GM12878 (cell line): ENCODE data around the gene ADGRV1. TPM values are rescaled to one million over a fixed set of nuclear protein-coding genes. Genes with fewer than 3 reads are reported as not detected.

Experiments
- ATAC-seq: fragments of 200-7000 bp; cut with Tn5 transposase; 3 replicates; pipeline ENCODE4 v1.9.1; 2020; ENCODE audit warnings: mild to moderate bottlenecking, moderate library complexity
- BruUV-seq: library from RNA; stranded (reverse); fragments of 400-500 nt; replicated peaks from 2 replicates; lab custom pipeline; 2021; lab: Mats Ljungman, UMichigan
- CTCF ChIA-PET: fragments of 300-600 bp; sonication (Branson Sonifier 250); formaldehyde crosslinking; extraction: SDS; loops from one replicate; lab custom pipeline; 2021; ENCODE audit warnings: inconsistent platforms; lab: Yijun Ruan, JAX
- POLR2A ChIA-PET: fragments of 350-600 bp; formaldehyde crosslinking; extraction: SDS; loops from one replicate; lab custom pipeline; 2021; ENCODE audit warnings: inconsistent platforms; lab: Charles Lee
- RAD21 ChIA-PET: fragments of 300-600 bp; sonication (Branson Sonifier 250); formaldehyde crosslinking; loops from one replicate; lab custom pipeline; 2023; ENCODE audit warnings: antibody characterized with exemption; ENCODE audit not compliant: unreplicated experiment; lab: Charles Lee
- SMC1A ChIA-PET: fragments of 300-600 bp; sonication (Branson Sonifier 250); formaldehyde crosslinking; loops from one replicate; lab custom pipeline; 2023; ENCODE audit not compliant: unreplicated experiment, uncharacterized antibody; lab: Charles Lee
- DNase-seq: peaks from one replicate; pipeline ENCODE4 v3.0.0-alpha.2; 2011; ENCODE audit warnings: low read depth, low spot score
- FAIRE-seq: peaks from 3 replicates; lab custom pipeline; 2011; peaks lifted over from hg19 to GRCh38; lab: Jason Lieb, UNC
- H2AFZ ChIP-seq: 2 replicates; pipeline ENCODE4 v1.6.0; 2011; ENCODE audit warnings: low read depth, low read length, control low read depth; ENCODE audit not compliant: control insufficient read depth
- H3K27ac ChIP-seq: 2 replicates; pipeline ENCODE4 v1.5.1; 2011; ENCODE audit warnings: control low read depth; ENCODE audit not compliant: control insufficient read depth, insufficient read depth
- H3K27me3 ChIP-seq, 2 experiments: replicated peaks in 1 of 2; 2 replicates each; pipeline versions ENCODE4 v1.6.0 to v1.6.1; 2011; ENCODE audit warnings: low read length in 1 of 2; ENCODE audit not compliant: control insufficient read depth in 2 of 2, insufficient read depth in 2 of 2
- H3K36me3 ChIP-seq, 2 experiments: 2 replicates each; pipeline ENCODE4 v1.5.1; 2011; ENCODE audit warnings: low read length in 1 of 2; ENCODE audit not compliant: control insufficient read depth in 2 of 2, insufficient read depth in 2 of 2
- H3K4me1 ChIP-seq: 2 replicates; pipeline ENCODE4 v1.6.1; 2011; ENCODE audit warnings: mild to moderate bottlenecking, low read length, moderate library complexity, mixed read lengths; ENCODE audit not compliant: control insufficient read depth, insufficient read depth
- H3K4me2 ChIP-seq: 2 replicates; pipeline ENCODE4 v1.6.0; 2011; ENCODE audit warnings: control low read depth; ENCODE audit not compliant: control insufficient read depth, insufficient read depth
- H3K4me3 ChIP-seq: fragments of 200-600 bp; sonication (generic); 2 replicates; pipeline ENCODE4 v1.5.1; 2016
- H3K79me2 ChIP-seq: 2 replicates; pipeline ENCODE4 v1.6.0; 2011; ENCODE audit warnings: low read length; ENCODE audit not compliant: control insufficient read depth, insufficient read depth
- H3K9ac ChIP-seq: 2 replicates; pipeline ENCODE4 v1.8.0; 2011; ENCODE audit warnings: low read length, control low read depth, mixed read lengths; ENCODE audit not compliant: control insufficient read depth, insufficient read depth
- H3K9me3 ChIP-seq: replicated peaks from 3 replicates; pipeline ENCODE4 v1.5.1; 2011; ENCODE audit warnings: mild to moderate bottlenecking, low read length; ENCODE audit not compliant: control insufficient read depth, insufficient read depth
- H4K20me1 ChIP-seq: 2 replicates; pipeline ENCODE4 v1.6.0; 2011; ENCODE audit not compliant: control insufficient read depth, insufficient read depth
- BACH1 ChIP-seq: fragments of 450-650 bp; IDR thresholded peaks from 2 replicates; pipeline ENCODE4 v1.6.1; 2017; ENCODE audit warnings: mild to moderate bottlenecking, borderline replicate concordance
- BHLHE40 ChIP-seq, 2 experiments: fragments of 450-650 bp in 1 of 2; IDR thresholded peaks; 2 replicates each; pipeline ENCODE4 v1.6.1; 2011 to 2017; ENCODE audit warnings: low read depth in 2 of 2, borderline replicate concordance in 1 of 2, improper control_type of control experiment in 1 of 2, low read length in 1 of 2, mild to moderate bottlenecking in 1 of 2
- CBX3 ChIP-seq: fragments of 200-600 bp; sonication (generic); IDR thresholded peaks from 2 replicates; pipeline ENCODE4 v1.6.1; 2016; ENCODE audit warnings: low read depth, borderline replicate concordance
- CEBPB ChIP-seq, 2 experiments: fragments of 150-350 bp in 1 of 2; IDR thresholded peaks; 2 replicates each; pipeline ENCODE4 v1.6.1; 2012 to 2014; ENCODE audit warnings: low read depth in 2 of 2, low read length in 2 of 2, borderline replicate concordance in 1 of 2, inconsistent platforms in 1 of 2
- CHD2 ChIP-seq: IDR thresholded peaks from 2 replicates; pipeline ENCODE4 v1.6.1; 2011; ENCODE audit warnings: low read depth, low read length, improper control_type of control experiment, borderline replicate concordance
- EED ChIP-seq: sonication (generic); IDR thresholded peaks from 2 replicates; pipeline ENCODE4 v1.6.1; 2016; ENCODE audit warnings: antibody characterized with exemption, low read depth
- GATAD2B ChIP-seq: fragments of 450-650 bp; conservative IDR thresholded peaks from 2 replicates; pipeline ENCODE4 v1.6.1; 2017; ENCODE audit warnings: low read depth, mild to moderate bottlenecking, moderate library complexity
- IRF5 ChIP-seq: fragments of 450-650 bp; IDR thresholded peaks from 2 replicates; pipeline ENCODE4 v1.6.1; 2017; ENCODE audit warnings: borderline replicate concordance
- JUNB ChIP-seq: IDR thresholded peaks from 2 replicates; pipeline ENCODE4 v1.6.1; 2016; ENCODE audit warnings: antibody characterized with exemption, mild to moderate bottlenecking
- MTA3 ChIP-seq: IDR thresholded peaks from 2 replicates; pipeline ENCODE4 v1.6.1; 2012; ENCODE audit warnings: low read length, inconsistent platforms, borderline replicate concordance
- RB1 ChIP-seq: fragments of 450-650 bp; formaldehyde crosslinking; IDR thresholded peaks from 2 replicates; pipeline ENCODE4 v1.6.1; 2017; ENCODE audit warnings: mild to moderate bottlenecking, borderline replicate concordance
- RBBP5 ChIP-seq: fragments of 200-600 bp; sonication (generic); conservative IDR thresholded peaks from 2 replicates; pipeline ENCODE4 v1.6.1; 2016
- RFX5 ChIP-seq: IDR thresholded peaks from 2 replicates; pipeline ENCODE4 v1.6.1; 2011; ENCODE audit warnings: low read depth, low read length, improper control_type of control experiment
- SIN3A ChIP-seq: IDR thresholded peaks from 2 replicates; pipeline ENCODE4 v1.6.1; 2012; ENCODE audit warnings: low read depth, low read length, improper control_type of control experiment
- TCF12 ChIP-seq: IDR thresholded peaks from 2 replicates; pipeline ENCODE4 v1.6.1; 2011; ENCODE audit warnings: low read depth, mild to moderate bottlenecking, low read length
- ZBED1 ChIP-seq: IDR thresholded peaks from 2 replicates; pipeline ENCODE4 v1.6.1; 2016; ENCODE audit warnings: borderline replicate concordance
- ZNF274 ChIP-seq: IDR thresholded peaks from one replicate; pipeline ENCODE4 v1.8.0; 2011; ENCODE audit not compliant: insufficient read length, insufficient read depth
- WGBS: methylation state at CpG from one replicate; pipeline ENCODE4 v1.1.6; 2016; ENCODE audit warnings: low lambda C conversion rate; ENCODE audit not compliant: insufficient replicate concordance, insufficient coverage; ENCODE audit errors: missing lambda C conversion rate; 5-methylcytosine and 5-hydroxymethylcytosine counted together
- in situ Hi-C: fragments of 300-500 bp; cut with MboI; formaldehyde crosslinking; loops from 9 replicates; pipeline ENCODE4 v1.14.3; 2018; ENCODE audit warnings: mixed read lengths
- intact Hi-C: fragments of 100-400 bp; cut with micrococcal nuclease; formaldehyde crosslinking; loops from one replicate; pipeline ENCODE4 v1.14.2; 2022; ENCODE audit not compliant: unreplicated experiment
- polyA plus RNA-seq, 11 experiments: library from polyadenylated mRNA; depleted of rRNA in 4 of 11; unstranded in 6 of 11; stranded (reverse) in 5 of 11; fragments of >200 nt; fragmentation: Nextera tagmentation in 4 of 11; fragmentation: Illumina TruSeq in 1 of 11; extraction: Ambion mirVana in 4 of 11; extraction: Trizol in 1 of 11; gene quantifications; 1 replicate in 1 of 11; 2 replicates in 10 of 11; pipeline versions ENCODE4 v1.2.1 to v1.2.3, GENCODE V29; 2011 to 2016; ENCODE audit warnings: inconsistent platforms in 2 of 11, missing spikeins in 2 of 11, low read depth in 1 of 11
- total RNA-seq, 4 experiments: library from RNA; depleted of rRNA in 3 of 4; stranded (reverse); fragments of >200 nt in 3 of 4; fragmentation: Illumina TruSeq in 1 of 4; extraction: Trizol in 1 of 4; gene quantifications; 2 replicates each; pipeline versions ENCODE4 v1.2.1 to v1.2.3, GENCODE V29; 2013 to 2021
- TF ChIP-seq, protein P1 (sequence below): fragments of 450-650 bp; IDR thresholded peaks from 2 replicates; pipeline ENCODE4 v1.6.1; 2017; ENCODE audit warnings: mild to moderate bottlenecking
- TF ChIP-seq, protein P2 (sequence below): fragments of 450-650 bp; IDR thresholded peaks from 2 replicates; pipeline ENCODE4 v1.6.1; 2018; ENCODE audit warnings: mild to moderate bottlenecking, low read depth, moderate library complexity; ENCODE audit not compliant: partially characterized antibody

The ADGRV1 gene
- total and polyA plus RNA-seq, 10 of the 15 experiments (the other 5 are each of a cell fraction or from before 2014, with no cell fraction given), result 0.04 to 8.1 (median 0.16) TPM; not detected in 1

DNA sequence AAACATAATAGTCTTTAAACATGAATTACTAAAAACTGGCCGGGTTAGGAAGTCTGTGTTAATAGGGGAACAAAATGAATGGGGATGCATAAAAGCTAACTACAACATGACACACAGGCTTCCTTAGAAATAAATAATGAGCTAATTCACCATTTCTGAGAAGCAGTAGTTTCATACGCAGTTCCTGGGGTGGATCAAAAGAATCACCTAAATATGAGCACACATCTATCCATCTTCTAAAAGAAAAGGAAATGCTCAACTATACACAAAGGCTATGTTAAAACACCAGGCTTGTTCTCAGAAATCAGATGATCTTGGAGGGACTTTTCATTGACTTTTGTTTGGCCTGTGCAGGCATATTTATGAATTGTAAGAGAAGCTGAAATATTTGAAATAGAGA lies 451.5 kb downstream of the ADGRV1 start:
- no peaks in the 10 kb centered on the region for H3K36me3 ChIP-seq
- ChIA-PET CTCF (interaction anchor here (1.7 kb wide), 1 partner anchor 79 kb away, joined by 4 read pairs; no protein-coding TSS in a partner anchor), POLR2A (no interaction called here), RAD21 (interaction anchor here (0.6 kb wide), 1 partner anchor 78 kb away, joined by 3 read pairs; no protein-coding TSS in a partner anchor), SMC1A (interaction anchor here (1.3 to 1.7 kb wide), 2 partner anchors 10 to 13 kb away, joined by 4 to 6 read pairs; no protein-coding TSS in a partner anchor)
- no peak overlapping the region for H3K27ac ChIP-seq
- no peak for DNase-seq
- in situ Hi-C loops (no loop called here), intact Hi-C loops (no loop called here)
- H3K27me3 ChIP-seq, result no peaks in the 10 kb centered on the region
- H3K79me2 ChIP-seq, result no peaks in the 10 kb centered on the region
- no peak overlapping the region for H3K9ac ChIP-seq
- no peaks in the 10 kb centered on the region for H3K4me1 ChIP-seq
- H4K20me1 ChIP-seq, result no peaks in the 10 kb centered on the region
- TF ChIP-seq RFX5, result no peak
- TF ChIP-seq, protein P1, sequence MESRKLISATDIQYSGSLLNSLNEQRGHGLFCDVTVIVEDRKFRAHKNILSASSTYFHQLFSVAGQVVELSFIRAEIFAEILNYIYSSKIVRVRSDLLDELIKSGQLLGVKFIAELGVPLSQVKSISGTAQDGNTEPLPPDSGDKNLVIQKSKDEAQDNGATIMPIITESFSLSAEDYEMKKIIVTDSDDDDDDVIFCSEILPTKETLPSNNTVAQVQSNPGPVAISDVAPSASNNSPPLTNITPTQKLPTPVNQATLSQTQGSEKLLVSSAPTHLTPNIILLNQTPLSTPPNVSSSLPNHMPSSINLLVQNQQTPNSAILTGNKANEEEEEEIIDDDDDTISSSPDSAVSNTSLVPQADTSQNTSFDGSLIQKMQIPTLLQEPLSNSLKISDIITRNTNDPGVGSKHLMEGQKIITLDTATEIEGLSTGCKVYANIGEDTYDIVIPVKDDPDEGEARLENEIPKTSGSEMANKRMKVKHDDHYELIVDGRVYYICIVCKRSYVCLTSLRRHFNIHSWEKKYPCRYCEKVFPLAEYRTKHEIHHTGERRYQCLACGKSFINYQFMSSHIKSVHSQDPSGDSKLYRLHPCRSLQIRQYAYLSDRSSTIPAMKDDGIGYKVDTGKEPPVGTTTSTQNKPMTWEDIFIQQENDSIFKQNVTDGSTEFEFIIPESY, result no peak
- no peak for TF ChIP-seq TCF12
- no peak for TF ChIP-seq IRF5
- no peak for TF ChIP-seq RB1
- no peak for TF ChIP-seq BHLHE40 (IDR thresholded peaks at IDR 0.05; ENCODE audit: borderline replicate concordance in 1 of 2, low read depth in 2 of 2, low read length in 1 of 2)
- TF ChIP-seq ZBED1, result no peak
- no peak for TF ChIP-seq ZNF274
- no peak for TF ChIP-seq MTA3
- no peak for TF ChIP-seq RBBP5
- TF ChIP-seq BACH1, result no peak
- TF ChIP-seq EED, result no peak
- no peak for TF ChIP-seq CBX3
- TF ChIP-seq CEBPB (IDR thresholded peaks at IDR 0.05; ENCODE audit: borderline replicate concordance in 1 of 2, low read depth in 2 of 2, low read length in 2 of 2), result no peak
- TF ChIP-seq GATAD2B, result no peak
- TF ChIP-seq, protein P2, sequence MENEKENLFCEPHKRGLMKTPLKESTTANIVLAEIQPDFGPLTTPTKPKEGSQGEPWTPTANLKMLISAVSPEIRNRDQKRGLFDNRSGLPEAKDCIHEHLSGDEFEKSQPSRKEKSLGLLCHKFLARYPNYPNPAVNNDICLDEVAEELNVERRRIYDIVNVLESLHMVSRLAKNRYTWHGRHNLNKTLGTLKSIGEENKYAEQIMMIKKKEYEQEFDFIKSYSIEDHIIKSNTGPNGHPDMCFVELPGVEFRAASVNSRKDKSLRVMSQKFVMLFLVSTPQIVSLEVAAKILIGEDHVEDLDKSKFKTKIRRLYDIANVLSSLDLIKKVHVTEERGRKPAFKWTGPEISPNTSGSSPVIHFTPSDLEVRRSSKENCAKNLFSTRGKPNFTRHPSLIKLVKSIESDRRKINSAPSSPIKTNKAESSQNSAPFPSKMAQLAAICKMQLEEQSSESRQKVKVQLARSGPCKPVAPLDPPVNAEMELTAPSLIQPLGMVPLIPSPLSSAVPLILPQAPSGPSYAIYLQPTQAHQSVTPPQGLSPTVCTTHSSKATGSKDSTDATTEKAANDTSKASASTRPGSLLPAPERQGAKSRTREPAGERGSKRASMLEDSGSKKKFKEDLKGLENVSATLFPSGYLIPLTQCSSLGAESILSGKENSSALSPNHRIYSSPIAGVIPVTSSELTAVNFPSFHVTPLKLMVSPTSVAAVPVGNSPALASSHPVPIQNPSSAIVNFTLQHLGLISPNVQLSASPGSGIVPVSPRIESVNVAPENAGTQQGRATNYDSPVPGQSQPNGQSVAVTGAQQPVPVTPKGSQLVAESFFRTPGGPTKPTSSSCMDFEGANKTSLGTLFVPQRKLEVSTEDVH, result no peak
- TF ChIP-seq CHD2, result no peak
- no peak for TF ChIP-seq SIN3A
- no peak for TF ChIP-seq JUNB
- TF ChIP-seq, all 136 proteins: peak for 0
- Histone ChIP-seq H2AFZ (no peak overlapping the region), H3K4me2 (no peak overlapping the region), H3K4me3 (no peak overlapping the region), H3K9me3 (no peaks in the 10 kb centered on the region)
- ATAC-seq (no peak), FAIRE-seq (no peak)
- 42% methylated on average over 2 of the region's 2 CpGs for WGBS
- BruUV-seq, result no TSS peak
